Mononuclear cell (primary cell): Measurements from ENCODE around the gene FRMD4A. TPM values are rescaled to one million over a fixed set of nuclear protein-coding genes. Genes with fewer than 3 reads are reported as not detected.

Experiments used
- H3K27me3 ChIP-seq: 2 replicates; pipeline ENCODE4 v1.6.0; 2011; ENCODE audit warnings: low read length, control low read depth; ENCODE audit not compliant: insufficient read depth
- H3K4me1 ChIP-seq: 2 replicates; pipeline ENCODE4 v1.5.1; 2011; ENCODE audit warnings: mild to moderate bottlenecking, low read length, control low read depth; ENCODE audit not compliant: insufficient read depth
- H3K4me3 ChIP-seq: 2 replicates; pipeline ENCODE4 v1.5.1; 2011; ENCODE audit warnings: mild to moderate bottlenecking, low read length, moderate library complexity
- H3K9me3 ChIP-seq: 2 replicates; pipeline ENCODE4 v1.5.1; 2011; ENCODE audit warnings: low read depth, mild to moderate bottlenecking, control low read depth, low read length
- total RNA-seq: library from RNA; depleted of rRNA; stranded (reverse); fragments of >200 nt; gene quantifications from one replicate; pipeline ENCODE4 v1.2.3, GENCODE V29; 2012

The FRMD4A gene
- total RNA-seq, 1 donor, result 0.63 TPM

GRCh38 chr10:13615650-13616300, 714.9 kb downstream of the FRMD4A start:
- H3K9me3 ChIP-seq, result no peaks in the 10 kb centered on the region
- H3K4me1 ChIP-seq, result no peaks in the 10 kb centered on the region
- no peaks in the 10 kb centered on the region for H3K27me3 ChIP-seq
- H3K4me3 ChIP-seq, result no peak overlapping the region

- H3K9me3 ChIP-seq, result no peaks in the 10 kb centered on the region
- no peaks in the 10 kb centered on the region for H3K27me3 ChIP-seq
- no peak overlapping the region for H3K4me3 ChIP-seq
- H3K4me1 ChIP-seq, result no peaks in the 10 kb centered on the region
Measured at GRCh38 chr10:13614530-13615332, 716.0 kb downstream of the FRMD4A start.

GRCh38 chr10:13613519-13613918, 717.2 kb downstream of the FRMD4A start:
- Histone ChIP-seq H3K9me3 (no peaks in the 10 kb centered on the region), H3K4me3 (no peak overlapping the region), H3K27me3 (no peaks in the 10 kb centered on the region), H3K4me1 (no peaks in the 10 kb centered on the region)

- H3K4me1 ChIP-seq, result no peaks in the 10 kb centered on the region
- no peaks in the 10 kb centered on the region for H3K9me3 ChIP-seq
- H3K27me3 ChIP-seq, result no peaks in the 10 kb centered on the region
- no peak overlapping the region for H3K4me3 ChIP-seq
Measured at GRCh38 chr10:13612654-13613373, 717.9 kb downstream of the FRMD4A start.

DNA sequence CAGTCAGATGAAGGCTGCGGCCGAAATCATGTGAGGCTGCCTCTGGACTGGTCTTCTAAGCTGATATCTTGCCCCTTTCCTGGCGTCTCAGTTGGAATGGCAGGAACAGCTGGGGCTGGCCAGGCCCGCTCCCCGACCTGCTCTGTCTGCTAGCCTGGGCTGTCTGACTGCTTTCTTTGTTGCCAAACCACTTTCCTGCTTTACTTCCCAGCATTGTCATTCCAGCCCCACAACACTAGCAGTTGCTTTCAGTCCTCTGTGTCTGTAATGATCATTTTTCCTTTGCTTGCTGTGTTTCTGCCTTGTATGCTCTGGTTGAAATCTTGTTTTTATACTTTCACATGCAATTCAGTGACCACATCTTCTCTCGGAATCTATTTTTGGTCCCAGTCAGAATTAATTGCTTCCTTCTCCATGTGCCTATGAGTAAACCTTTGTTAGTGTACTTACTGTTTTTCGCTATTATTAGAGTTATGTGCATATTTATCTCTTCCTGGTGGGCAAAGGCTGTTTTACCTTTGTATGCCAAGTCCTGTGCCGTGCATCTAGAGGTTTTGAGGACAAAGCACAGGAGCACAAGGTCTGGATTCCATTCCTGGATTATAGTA, 722.4 kb downstream of the FRMD4A start:
- Histone ChIP-seq H3K9me3 (no peaks in the 10 kb centered on the region), H3K4me1 (no peaks in the 10 kb centered on the region), H3K4me3 (no peak overlapping the region), H3K27me3 (no peaks in the 10 kb centered on the region)

DNA sequence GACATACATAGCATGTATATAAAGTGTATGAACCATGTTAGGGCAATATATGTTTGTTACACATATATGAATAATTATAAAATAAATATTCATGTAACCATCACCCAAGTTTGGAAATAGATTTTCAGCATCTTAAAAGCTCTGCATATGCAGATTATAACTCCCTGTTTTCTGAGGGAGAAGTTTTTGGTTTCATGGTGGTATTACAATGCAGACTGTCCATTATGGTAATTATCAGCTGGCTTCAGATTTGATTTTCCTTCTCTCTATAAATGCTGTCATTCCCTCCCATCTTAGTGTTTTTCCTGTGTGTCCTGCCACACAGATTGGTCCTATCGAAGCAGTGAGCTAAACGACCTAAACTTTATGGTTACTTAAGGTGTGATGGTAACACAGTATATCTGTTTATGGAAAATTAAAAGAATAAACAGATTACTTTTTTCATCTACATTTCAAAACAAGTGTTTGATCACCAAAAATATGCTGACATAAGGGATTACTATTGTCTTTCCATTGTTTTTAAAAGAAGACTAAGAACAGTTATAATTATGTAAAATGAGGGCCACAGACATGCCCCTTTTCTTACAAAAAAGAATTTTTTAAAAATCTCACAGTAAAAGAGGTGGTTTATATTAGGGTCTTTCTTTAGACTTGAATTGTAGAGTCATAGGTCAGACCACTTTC, 726.2 kb downstream of the FRMD4A start:
- no peaks in the 10 kb centered on the region for H3K27me3 ChIP-seq
- no peaks in the 10 kb centered on the region for H3K4me1 ChIP-seq
- H3K9me3 ChIP-seq, result no peaks in the 10 kb centered on the region
- H3K4me3 ChIP-seq, result no peak overlapping the region

DNA sequence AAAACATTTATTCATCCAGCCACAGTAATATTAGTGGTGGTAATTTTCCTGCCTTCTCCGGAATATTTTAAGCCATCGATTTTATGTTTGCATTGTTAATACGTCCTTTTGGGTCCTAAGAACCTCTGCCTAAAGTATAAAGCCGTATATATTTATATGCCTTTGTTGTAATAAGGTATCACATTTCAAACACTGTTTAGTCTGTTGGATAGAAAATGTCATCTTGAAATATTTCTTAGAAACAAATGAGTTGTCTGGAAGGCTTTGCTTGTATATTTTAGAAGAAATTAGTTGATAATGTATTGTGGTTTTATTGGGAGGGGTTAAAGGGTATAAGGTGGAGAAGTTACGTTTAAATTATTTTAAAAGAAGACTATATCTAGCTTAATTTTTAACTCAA, 732.8 kb downstream of the FRMD4A start:
- H3K4me3 ChIP-seq, result no peak overlapping the region

DNA sequence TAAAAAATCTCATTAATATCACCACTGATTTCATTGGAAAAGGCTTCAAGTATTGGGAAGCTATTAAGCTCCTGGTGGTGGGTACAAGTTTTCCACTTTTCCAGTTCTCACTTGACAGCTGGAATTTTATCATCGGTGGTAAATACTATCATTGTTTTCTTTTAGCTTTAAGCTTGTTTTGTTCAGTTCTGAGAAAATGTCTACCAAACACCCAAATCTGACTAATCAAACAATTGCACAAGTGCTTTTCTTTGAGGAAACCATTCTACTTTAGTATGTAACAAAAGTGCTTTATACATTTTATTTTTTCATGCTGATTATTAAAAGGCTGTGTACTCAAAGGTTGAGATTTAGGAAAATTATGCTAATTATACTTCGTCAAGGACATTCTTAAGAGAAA, 736.1 kb downstream of the FRMD4A start:
- H3K4me1 ChIP-seq, result no peaks in the 10 kb centered on the region
- no peak overlapping the region for H3K4me3 ChIP-seq
- no peaks in the 10 kb centered on the region for H3K27me3 ChIP-seq
- no peaks in the 10 kb centered on the region for H3K9me3 ChIP-seq

More for the DNA sequence above, 732.8 kb downstream of the FRMD4A start:
- no peaks in the 10 kb centered on the region for H3K27me3 ChIP-seq
- no peaks in the 10 kb centered on the region for H3K9me3 ChIP-seq
- H3K4me1 ChIP-seq, result no peaks in the 10 kb centered on the region
